MCF 10A (cell line): Measurements from ENCODE around the gene H2BW2. TPM values are rescaled to one million over a fixed set of nuclear protein-coding genes. Genes with fewer than 3 reads are reported as not detected.
"Not testable (repeated sequence)": the region's sequence is repeated elsewhere in the genome, so short reads cannot be mapped to it uniquely, and the experiment has no call there.

Experiments
- BruUV-seq: library from RNA; stranded (reverse); fragments of 400-500 nt; replicated peaks from 2 replicates; lab custom pipeline; 2021; lab: Mats Ljungman, UMichigan
- CTCF ChIA-PET: fragments of 300-600 bp; sonication (Branson Sonifier 250); formaldehyde crosslinking; extraction: SDS; loops from one replicate; lab custom pipeline; 2021; ENCODE audit warnings: antibody characterized with exemption, inconsistent platforms; lab: Yijun Ruan, JAX
- POLR2A ChIA-PET: fragments of 300-600, 350-650 bp; sonication (Branson Sonifier 250); formaldehyde crosslinking; extraction: SDS; loops from one replicate; lab custom pipeline; 2020; ENCODE audit warnings: antibody characterized with exemption, inconsistent platforms; lab: Yijun Ruan, JAX
- DNase-seq: peaks from one replicate; pipeline ENCODE4 v3.0.0-alpha.2; 2018; ENCODE audit not compliant: unreplicated experiment
- H3K27ac Mint-ChIP-seq: one replicate; pipeline ENCODE4 v1.8.0; 2022; ENCODE audit warnings: mild to moderate bottlenecking, low read depth, mixed read lengths; ENCODE audit not compliant: unreplicated experiment
- H3K27me3 Mint-ChIP-seq: one replicate; pipeline ENCODE4 v1.8.0; 2022; ENCODE audit warnings: mixed read lengths; ENCODE audit not compliant: insufficient read depth, unreplicated experiment
- H3K36me3 Mint-ChIP-seq: one replicate; pipeline ENCODE4 v1.8.0; 2022; ENCODE audit warnings: mild to moderate bottlenecking, moderate library complexity, mixed read lengths; ENCODE audit not compliant: insufficient read depth, unreplicated experiment
- H3K4me1 Mint-ChIP-seq: one replicate; pipeline ENCODE4 v1.8.0; 2022; ENCODE audit warnings: mixed read lengths; ENCODE audit not compliant: insufficient read depth, unreplicated experiment
- H3K4me3 Mint-ChIP-seq: one replicate; pipeline ENCODE4 v1.8.0; 2022; ENCODE audit warnings: mild to moderate bottlenecking, moderate library complexity, mixed read lengths; ENCODE audit not compliant: unreplicated experiment
- H3K9me3 Mint-ChIP-seq: one replicate; pipeline ENCODE4 v1.8.0; 2022; ENCODE audit warnings: mixed read lengths; ENCODE audit not compliant: unreplicated experiment
- CTCF ChIP-seq: fragments of 200-600 bp; IDR thresholded peaks from one replicate; pipeline ENCODE4 v1.8.0; 2022; ENCODE audit warnings: antibody characterized with exemption, mild to moderate bottlenecking; ENCODE audit not compliant: unreplicated experiment
- intact Hi-C: fragments of 100-400 bp; cut with micrococcal nuclease; formaldehyde crosslinking; loops from 2 replicates; pipeline ENCODE4 v1.14.1; 2022
- total RNA-seq: library from RNA; stranded (reverse); gene quantifications from 2 replicates; pipeline ENCODE4 v1.2.3, GENCODE V29; 2022

H2BW2 gene
- total RNA-seq, 1 experiment from 2014 or later: not detected

- no peak overlapping the region for H3K4me3 Mint-ChIP-seq
- BruUV-seq: no TSS peak
- TF ChIP-seq CTCF: no peak
- H3K4me1 Mint-ChIP-seq: no peaks in the 10 kb centered on the region
- no peaks in the 10 kb centered on the region for H3K36me3 Mint-ChIP-seq
- no peak for DNase-seq
- ChIA-PET CTCF (no interaction called here), POLR2A (no interaction called here)
- no peak overlapping the region for H3K27ac Mint-ChIP-seq
- H3K9me3 Mint-ChIP-seq: no peaks in the 10 kb centered on the region
- peaks cover 51% of the 10 kb centered on the region for H3K27me3 Mint-ChIP-seq
- intact Hi-C loops: no loop called here
Measured at GRCh38 chrX:104045642-104046041, 5.9 kb downstream of the H2BW2 start.

- no peak overlapping the region for H3K4me3 Mint-ChIP-seq
- ChIA-PET POLR2A (no interaction called here), CTCF (no interaction called here)
- H3K4me1 Mint-ChIP-seq: no peaks in the 10 kb centered on the region
- H3K27me3 Mint-ChIP-seq: peaks cover 53% of the 10 kb centered on the region
- H3K36me3 Mint-ChIP-seq: no peaks in the 10 kb centered on the region
- no peak for TF ChIP-seq CTCF
- no TSS peak for BruUV-seq
- no peaks in the 10 kb centered on the region for H3K9me3 Mint-ChIP-seq
- H3K27ac Mint-ChIP-seq: no peak overlapping the region
- intact Hi-C loops: no loop called here
- DNase-seq: no peak
Measured at GRCh38 chrX:104047171-104047570, 7.4 kb downstream of the H2BW2 start.

GRCh38 chrX:104054956-104055355, 15.2 kb downstream of the H2BW2 start:
- DNase-seq, intact Hi-C loops, H3K4me1 Mint-ChIP-seq, H3K36me3 Mint-ChIP-seq, H3K27ac Mint-ChIP-seq, H3K4me3 Mint-ChIP-seq, BruUV-seq, CTCF ChIA-PET, POLR2A ChIA-PET, H3K9me3 Mint-ChIP-seq: not testable (repeated sequence)
- H3K27me3 Mint-ChIP-seq: peaks cover 11% of the 10 kb centered on the region

- H3K4me1 Mint-ChIP-seq, H3K27me3 Mint-ChIP-seq, intact Hi-C loops, BruUV-seq, DNase-seq, POLR2A ChIA-PET, H3K9me3 Mint-ChIP-seq, CTCF ChIA-PET, H3K27ac Mint-ChIP-seq, H3K4me3 Mint-ChIP-seq, H3K36me3 Mint-ChIP-seq: not testable (repeated sequence)
Measured at GRCh38 chrX:104062636-104063035, 22.9 kb downstream of the H2BW2 start.

GRCh38 chrX:104075778-104076445, 36.2 kb downstream of the H2BW2 start, which contains the start of gene TMSB15C:
Gene TMSB15C (minus strand): TSS chrX:104076236.
- H3K36me3 Mint-ChIP-seq, DNase-seq, BruUV-seq, H3K4me1 Mint-ChIP-seq, POLR2A ChIA-PET, CTCF ChIA-PET, H3K27ac Mint-ChIP-seq, H3K27me3 Mint-ChIP-seq, H3K9me3 Mint-ChIP-seq, intact Hi-C loops, H3K4me3 Mint-ChIP-seq: not testable (repeated sequence)

GRCh38 chrX:104077854-104078253, 38.1 kb downstream of the H2BW2 start:
- intact Hi-C loops, H3K4me1 Mint-ChIP-seq, BruUV-seq, POLR2A ChIA-PET, DNase-seq, H3K27me3 Mint-ChIP-seq, H3K4me3 Mint-ChIP-seq, H3K36me3 Mint-ChIP-seq, H3K27ac Mint-ChIP-seq, CTCF ChIA-PET, H3K9me3 Mint-ChIP-seq: not testable (repeated sequence)
